ENCODE data around the gene TEX52. TPM values are rescaled to one million over a fixed set of nuclear protein-coding genes. Genes with fewer than 3 reads are reported as not detected.

TEX52 gene
- polyA plus RNA-seq, 3 donors = not detected

DNA sequence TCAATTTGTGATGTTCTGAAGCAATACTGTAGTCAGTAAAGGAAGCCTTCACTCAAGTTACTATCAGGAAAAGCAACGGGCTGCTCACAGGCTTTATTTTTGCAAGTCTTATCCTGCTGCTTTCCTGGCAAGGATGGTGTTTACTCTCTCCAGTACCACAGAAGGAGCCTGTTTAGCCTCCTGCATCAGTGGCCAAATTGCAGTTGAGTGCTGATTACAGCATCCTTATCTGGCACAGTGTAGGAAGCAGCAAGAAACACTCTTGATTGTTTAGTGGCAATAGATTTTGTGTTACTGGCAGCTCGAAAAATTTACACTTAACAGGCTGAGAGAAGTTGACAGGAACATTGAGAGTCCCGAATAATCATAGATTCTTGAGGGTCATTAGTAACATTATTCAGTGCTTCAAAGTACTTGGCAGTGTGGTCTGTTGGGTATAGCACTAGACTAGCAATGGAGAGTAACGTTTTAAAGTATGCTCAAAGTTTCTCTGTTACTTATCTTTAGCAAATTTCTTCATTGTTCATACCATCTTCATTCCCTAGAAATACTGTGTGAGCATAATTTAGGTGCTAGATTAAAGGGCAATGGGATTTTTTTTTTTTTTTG lies 45.5 kb upstream of the TEX52 start:
- H3K36me3 ChIP-seq (replicated peaks in 1 of 2; ENCODE audit: control insufficient read depth in 1 of 2, insufficient read depth in 2 of 2, low read length in 2 of 2) = no peaks in the 10 kb centered on the region
- Mint-ChIP-seq H3K4me1 (no peaks in the 10 kb centered on the region), H3K27me3 (ENCODE audit: low read depth in 3 of 3) (peaks cover 0 to 2% (median 2%) of the 10 kb centered on the region in 3 donors), H3K9me3 (no peaks in the 10 kb centered on the region), H3K36me3 (no peaks in the 10 kb centered on the region), H3K27ac (no peak overlapping the region), H3K4me3 (no peak overlapping the region)
- no peak overlapping the region for H3K9ac ChIP-seq (ENCODE audit: insufficient read depth, low read length, poor library complexity, severe bottlenecking)
- no peaks in the 10 kb centered on the region for H4K20me1 ChIP-seq (ENCODE audit: insufficient read depth, low read length)
- 87% methylated on average over 3 of the region's 4 CpGs for WGBS (ENCODE audit: insufficient coverage)
- no peak overlapping the region for H3K4me2 ChIP-seq (replicated peaks; ENCODE audit: extremely low read depth, low read length, poor library complexity, severe bottlenecking)
- H2AFZ ChIP-seq (ENCODE audit: insufficient read depth, low read depth, low read length, poor library complexity, severe bottlenecking) = no peak overlapping the region
- no peaks in the 10 kb centered on the region for H3K9me3 ChIP-seq (replicated peaks in 1 of 2; ENCODE audit: control insufficient read depth in 1 of 2, insufficient read depth in 1 of 2, low read length in 2 of 2)
- no peaks in the 10 kb centered on the region for H3K79me2 ChIP-seq (ENCODE audit: insufficient read depth, low read length)
- DNase-seq = no peak
- TF ChIP-seq, protein P1, sequence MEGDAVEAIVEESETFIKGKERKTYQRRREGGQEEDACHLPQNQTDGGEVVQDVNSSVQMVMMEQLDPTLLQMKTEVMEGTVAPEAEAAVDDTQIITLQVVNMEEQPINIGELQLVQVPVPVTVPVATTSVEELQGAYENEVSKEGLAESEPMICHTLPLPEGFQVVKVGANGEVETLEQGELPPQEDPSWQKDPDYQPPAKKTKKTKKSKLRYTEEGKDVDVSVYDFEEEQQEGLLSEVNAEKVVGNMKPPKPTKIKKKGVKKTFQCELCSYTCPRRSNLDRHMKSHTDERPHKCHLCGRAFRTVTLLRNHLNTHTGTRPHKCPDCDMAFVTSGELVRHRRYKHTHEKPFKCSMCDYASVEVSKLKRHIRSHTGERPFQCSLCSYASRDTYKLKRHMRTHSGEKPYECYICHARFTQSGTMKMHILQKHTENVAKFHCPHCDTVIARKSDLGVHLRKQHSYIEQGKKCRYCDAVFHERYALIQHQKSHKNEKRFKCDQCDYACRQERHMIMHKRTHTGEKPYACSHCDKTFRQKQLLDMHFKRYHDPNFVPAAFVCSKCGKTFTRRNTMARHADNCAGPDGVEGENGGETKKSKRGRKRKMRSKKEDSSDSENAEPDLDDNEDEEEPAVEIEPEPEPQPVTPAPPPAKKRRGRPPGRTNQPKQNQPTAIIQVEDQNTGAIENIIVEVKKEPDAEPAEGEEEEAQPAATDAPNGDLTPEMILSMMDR (IDR thresholded peaks at IDR 0.05) = no peak
- no peaks in the 10 kb centered on the region for H3K4me1 ChIP-seq (ENCODE audit: control insufficient read depth in 1 of 2, insufficient read depth in 2 of 2, low read length in 2 of 2)
- H3K27ac ChIP-seq (ENCODE audit: low read depth in 1 of 2, low read length in 2 of 2) = no peak overlapping the region
- intact Hi-C loops (cut with micrococcal nuclease) = no loop called here
- H3K4me3 ChIP-seq (replicated peaks in 1 of 3; ENCODE audit: low read depth in 2 of 3, low read length in 3 of 3) = no peak overlapping the region
- H3K27me3 ChIP-seq (ENCODE audit: control insufficient read depth in 2 of 2, insufficient read depth in 2 of 2, low read length in 2 of 2) = no peaks in the 10 kb centered on the region

DNA sequence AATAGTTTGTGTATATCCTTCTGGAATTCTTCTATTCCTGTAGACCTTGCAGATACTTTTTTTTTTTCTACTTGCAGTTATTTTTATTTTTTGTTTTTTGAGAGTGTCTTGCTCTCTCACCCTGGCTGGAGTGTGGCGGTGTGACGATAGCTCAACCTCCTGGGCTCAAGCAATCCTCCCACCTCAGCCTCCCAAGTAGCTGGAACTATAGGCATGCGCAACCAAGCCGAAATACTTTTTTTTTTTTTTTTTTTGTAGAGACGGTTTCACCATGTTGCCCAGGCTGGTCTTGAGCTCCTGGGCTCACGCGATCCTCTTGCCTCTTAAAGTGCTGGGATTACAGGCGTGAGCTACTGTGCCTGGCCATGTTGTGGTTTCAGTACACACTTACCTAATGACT lies 43.8 kb upstream of the TEX52 start:
- Mint-ChIP-seq H3K27ac (no peak overlapping the region), H3K4me3 (no peak overlapping the region), H3K4me1 (no peaks in the 10 kb centered on the region), H3K36me3 (no peaks in the 10 kb centered on the region), H3K27me3 (ENCODE audit: low read depth in 3 of 3) (peaks cover 0 to 2% (median 2%) of the 10 kb centered on the region in 3 donors), H3K9me3 (no peaks in the 10 kb centered on the region)
- Histone ChIP-seq H4K20me1 (ENCODE audit: insufficient read depth, low read length) (no peaks in the 10 kb centered on the region), H3K9ac (ENCODE audit: insufficient read depth, low read length, poor library complexity, severe bottlenecking) (no peak overlapping the region), H3K79me2 (ENCODE audit: insufficient read depth, low read length) (no peaks in the 10 kb centered on the region), H2AFZ (ENCODE audit: insufficient read depth, low read depth, low read length, poor library complexity, severe bottlenecking) (no peak overlapping the region), H3K9me3 (replicated peaks in 1 of 2; ENCODE audit: control insufficient read depth in 1 of 2, insufficient read depth in 1 of 2, low read length in 2 of 2) (no peaks in the 10 kb centered on the region), H3K4me2 (replicated peaks; ENCODE audit: extremely low read depth, low read length, poor library complexity, severe bottlenecking) (no peak overlapping the region), H3K36me3 (replicated peaks in 1 of 2; ENCODE audit: control insufficient read depth in 1 of 2, insufficient read depth in 2 of 2, low read length in 2 of 2) (no peaks in the 10 kb centered on the region), H3K27me3 (ENCODE audit: control insufficient read depth in 2 of 2, insufficient read depth in 2 of 2, low read length in 2 of 2) (no peaks in the 10 kb centered on the region), H3K4me1 (ENCODE audit: control insufficient read depth in 1 of 2, insufficient read depth in 2 of 2, low read length in 2 of 2) (no peaks in the 10 kb centered on the region), H3K4me3 (replicated peaks in 1 of 3; ENCODE audit: low read depth in 2 of 3, low read length in 3 of 3) (no peak overlapping the region), H3K27ac (ENCODE audit: low read depth in 1 of 2, low read length in 2 of 2) (no peak overlapping the region)
- DNase-seq = no peak
- TF ChIP-seq, protein P1 (IDR thresholded peaks at IDR 0.05) = no peak
- intact Hi-C loops (cut with micrococcal nuclease) = no loop called here
- 90% methylated on average over 2 of the region's 8 CpGs for WGBS (ENCODE audit: insufficient coverage)
